ENCODE data around the gene MAGEC1. TPM values are rescaled to one million over a fixed set of nuclear protein-coding genes. Genes with fewer than 3 reads are reported as not detected.

The MAGEC1 gene
- total and polyA plus RNA-seq, 2 of the 4 experiments (the other 2 are of a cell fraction), result not detected

DNA sequence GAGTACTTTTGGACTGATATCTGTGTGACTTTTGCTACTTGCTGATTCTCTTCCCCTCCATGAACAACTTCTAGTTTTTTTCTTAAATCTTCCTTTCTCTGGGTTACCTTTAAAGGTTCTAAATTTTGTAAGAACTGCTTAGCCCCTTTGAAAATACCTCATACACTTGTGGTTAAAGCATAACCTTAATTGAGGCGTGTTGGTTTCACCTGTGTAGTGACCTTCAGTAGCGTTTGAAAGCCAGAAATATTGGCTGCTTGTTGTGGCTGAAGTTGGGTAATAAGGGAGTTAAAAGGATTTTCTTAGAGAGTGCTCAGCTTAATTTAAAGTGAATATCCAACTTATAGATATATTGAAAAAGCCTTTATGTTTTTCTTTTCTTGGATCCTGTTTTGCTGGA lies 32.0 kb downstream of the MAGEC1 start:
- in situ Hi-C loops (cut with MboI; ENCODE audit: low sequenced_read_pairs), result no loop called here
- H2AFZ ChIP-seq (replicated peaks; ENCODE audit: low read length, poor library complexity), result no peak overlapping the region
- H3K9ac ChIP-seq (ENCODE audit: low read depth, low read length), result no peak overlapping the region
- BruUV-seq (replicated peaks), result no TSS peak
- no peak overlapping the region for H2AK5ac ChIP-seq (ENCODE audit: low read depth, low read length)
- no peak overlapping the region for H3K14ac ChIP-seq (replicated peaks; ENCODE audit: low read depth, low read length)
- no peaks in the 10 kb centered on the region for H3K27me3 ChIP-seq (ENCODE audit: control insufficient read depth, insufficient read depth, low read length)
- no peak overlapping the region for H3K23ac ChIP-seq (ENCODE audit: low read depth, low read length)
- no peak overlapping the region for H2BK120ac ChIP-seq (ENCODE audit: low read depth, low read length)
- no peak overlapping the region for H3K4ac ChIP-seq (ENCODE audit: low read depth, low read length)
- H3K4me2 ChIP-seq (ENCODE audit: low read depth, low read length), result no peak overlapping the region
- H4K5ac ChIP-seq (ENCODE audit: low read depth, low read length), result no peak overlapping the region
- H3K79me1 ChIP-seq (ENCODE audit: low read depth in 1 of 2, low read length in 2 of 2), result no peaks in the 10 kb centered on the region
- H4K20me1 ChIP-seq (ENCODE audit: insufficient read depth, low read length), result no peaks in the 10 kb centered on the region
- H3K18ac ChIP-seq (ENCODE audit: low read depth, low read length), result no peak overlapping the region
- ATAC-seq (ENCODE audit: low read depth) (no peak), DNase-seq (no peak)
- H2BK20ac ChIP-seq (ENCODE audit: low read depth, low read length), result no peak overlapping the region
- no peak for TF ChIP-seq RFX5 (IDR thresholded peaks at IDR 0.05; ENCODE audit: low read depth, low read length)
- no peak for TF ChIP-seq MAZ (IDR thresholded peaks at IDR 0.05; ENCODE audit: borderline replicate concordance, low read depth, low read length)
- TF ChIP-seq SMC3 (IDR thresholded peaks at IDR 0.05; ENCODE audit: low read depth, low read length), result no peak
- TF ChIP-seq MXI1 (IDR thresholded peaks at IDR 0.05; ENCODE audit: borderline replicate concordance, low read depth, low read length), result no peak
- TF ChIP-seq, protein P1, sequence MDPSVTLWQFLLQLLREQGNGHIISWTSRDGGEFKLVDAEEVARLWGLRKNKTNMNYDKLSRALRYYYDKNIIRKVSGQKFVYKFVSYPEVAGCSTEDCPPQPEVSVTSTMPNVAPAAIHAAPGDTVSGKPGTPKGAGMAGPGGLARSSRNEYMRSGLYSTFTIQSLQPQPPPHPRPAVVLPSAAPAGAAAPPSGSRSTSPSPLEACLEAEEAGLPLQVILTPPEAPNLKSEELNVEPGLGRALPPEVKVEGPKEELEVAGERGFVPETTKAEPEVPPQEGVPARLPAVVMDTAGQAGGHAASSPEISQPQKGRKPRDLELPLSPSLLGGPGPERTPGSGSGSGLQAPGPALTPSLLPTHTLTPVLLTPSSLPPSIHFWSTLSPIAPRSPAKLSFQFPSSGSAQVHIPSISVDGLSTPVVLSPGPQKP (IDR thresholded peaks at IDR 0.05; ENCODE audit: borderline replicate concordance, low read depth, low read length), result no peak
- no peak for TF ChIP-seq CHD1 (IDR thresholded peaks at IDR 0.05; ENCODE audit: low read depth, low read length)
- TF ChIP-seq NFE2L2 (IDR thresholded peaks at IDR 0.05; ENCODE audit: low read depth, low read length), result no peak
- no peak for TF ChIP-seq POLR2A (IDR thresholded peaks at IDR 0.05; ENCODE audit: low read depth, low read length)
- no peak for TF ChIP-seq RCOR1 (IDR thresholded peaks at IDR 0.05; ENCODE audit: insufficient replicate concordance, low read length)
- TF ChIP-seq RAD21 (IDR thresholded peaks at IDR 0.05; ENCODE audit: low read length), result no peak
- no peak for TF ChIP-seq CEBPB (IDR thresholded peaks at IDR 0.05; ENCODE audit: low read depth, low read length)
- no peak for TF ChIP-seq BHLHE40 (IDR thresholded peaks at IDR 0.05; ENCODE audit: low read depth, low read length)
- TF ChIP-seq USF2 (IDR thresholded peaks at IDR 0.05; ENCODE audit: low read depth, low read length), result no peak
- TF ChIP-seq FOS (IDR thresholded peaks at IDR 0.05; ENCODE audit: low read depth, low read length), result no peak
- TF ChIP-seq, protein P2, sequence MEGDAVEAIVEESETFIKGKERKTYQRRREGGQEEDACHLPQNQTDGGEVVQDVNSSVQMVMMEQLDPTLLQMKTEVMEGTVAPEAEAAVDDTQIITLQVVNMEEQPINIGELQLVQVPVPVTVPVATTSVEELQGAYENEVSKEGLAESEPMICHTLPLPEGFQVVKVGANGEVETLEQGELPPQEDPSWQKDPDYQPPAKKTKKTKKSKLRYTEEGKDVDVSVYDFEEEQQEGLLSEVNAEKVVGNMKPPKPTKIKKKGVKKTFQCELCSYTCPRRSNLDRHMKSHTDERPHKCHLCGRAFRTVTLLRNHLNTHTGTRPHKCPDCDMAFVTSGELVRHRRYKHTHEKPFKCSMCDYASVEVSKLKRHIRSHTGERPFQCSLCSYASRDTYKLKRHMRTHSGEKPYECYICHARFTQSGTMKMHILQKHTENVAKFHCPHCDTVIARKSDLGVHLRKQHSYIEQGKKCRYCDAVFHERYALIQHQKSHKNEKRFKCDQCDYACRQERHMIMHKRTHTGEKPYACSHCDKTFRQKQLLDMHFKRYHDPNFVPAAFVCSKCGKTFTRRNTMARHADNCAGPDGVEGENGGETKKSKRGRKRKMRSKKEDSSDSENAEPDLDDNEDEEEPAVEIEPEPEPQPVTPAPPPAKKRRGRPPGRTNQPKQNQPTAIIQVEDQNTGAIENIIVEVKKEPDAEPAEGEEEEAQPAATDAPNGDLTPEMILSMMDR (conservative IDR thresholded peaks at IDR 0.05; ENCODE audit: low read depth, low read length), result no peak
- no peaks in the 10 kb centered on the region for H3K9me1 ChIP-seq (ENCODE audit: insufficient read depth, low read length)
- no peak overlapping the region for H2BK15ac ChIP-seq (ENCODE audit: low read depth, low read length)
- no peak overlapping the region for H4K91ac ChIP-seq (ENCODE audit: insufficient read depth, low read depth, low read length)
- WGBS, 2 experiments (ENCODE audit: extremely low coverage in 2 of 2, insufficient read length in 1 of 2), result no CpG with 5 or more reads among the region's 2 CpGs
- no peaks in the 10 kb centered on the region for H3K4me1 ChIP-seq (ENCODE audit: control insufficient read depth, insufficient read depth, low read length)
- POLR2A ChIA-PET (ENCODE audit: unreplicated experiment), result no interaction called here
- CTCF ChIA-PET, result no interaction called here
- no peak overlapping the region for H3K56ac ChIP-seq (ENCODE audit: extremely low read depth, insufficient read depth, low read length)
- H3K27ac ChIP-seq (ENCODE audit: insufficient read depth, low read length), result no peak overlapping the region
- H4K8ac ChIP-seq (ENCODE audit: low read depth in 2 of 2, low read length in 2 of 2), result no peak overlapping the region
- H3K36me3 ChIP-seq (ENCODE audit: control insufficient read depth, insufficient read depth, low read length), result no peaks in the 10 kb centered on the region
- no peak overlapping the region for H2AK9ac ChIP-seq (replicated peaks; ENCODE audit: low read depth, low read length, poor library complexity)
- dilution Hi-C loops (cut with HindIII; ENCODE audit: low sequenced_read_pairs, unreplicated experiment), result no loop called here
- H3K4me3 ChIP-seq (ENCODE audit: insufficient read depth, low read depth, low read length), result no peak overlapping the region
- peaks cover 2% of the 10 kb centered on the region; the same call in 1 of the 2 replicates for H3K9me3 ChIP-seq (ENCODE audit: control insufficient read depth, insufficient read depth, low read length)
- intact Hi-C loops (cut with micrococcal nuclease), result loop anchor here (5.0 kb wide), 1 partner anchor 1018 kb away; no protein-coding TSS in a partner anchor
- H2BK5ac ChIP-seq (ENCODE audit: low read depth, low read length, poor library complexity, severe bottlenecking), result no peak overlapping the region

Measured in IMR-90 (cell line).